NCI-H146 treated with DMSO at 0.1 percent for 48 hours (cell line): ENCODE data around the gene NDST1.

Experiments used
- DNase-seq: peaks from one replicate; lab custom pipeline; 2025; ENCODE audit not compliant: unreplicated experiment; lab: John Stamatoyannopoulos, UW

The NDST1 gene

GRCh38 chr5:150540615-150541396 is 32.9 kb downstream of the NDST1 start:
- DNase-seq: no peak

- no peak for DNase-seq
Observed at GRCh38 chr5:150541397-150541675, 33.4 kb downstream of the NDST1 start.

GRCh38 chr5:150541895-150542294 is 34.0 kb downstream of the NDST1 start:
- DNase-seq: no peak

GRCh38 chr5:150542933-150543445 is 35.1 kb downstream of the NDST1 start:
- DNase-seq: peak; percentile 4

- no peak for DNase-seq
Observed at GRCh38 chr5:150544611-150545219, 36.8 kb downstream of the NDST1 start.

- no peak for DNase-seq
Observed at GRCh38 chr5:150545246-150545645, 37.3 kb downstream of the NDST1 start.

- no peak for DNase-seq
Observed at GRCh38 chr5:150548123-150548522, 40.2 kb downstream of the NDST1 start.

GRCh38 chr5:150549735-150550134 is 41.8 kb downstream of the NDST1 start:
- no peak for DNase-seq

GRCh38 chr5:150550286-150550685 is 42.4 kb downstream of the NDST1 start:
- DNase-seq: no peak

- DNase-seq: no peak
Observed at GRCh38 chr5:150551066-150551465, 43.1 kb downstream of the NDST1 start.

GRCh38 chr5:150553402-150553801 is 45.5 kb downstream of the NDST1 start:
- DNase-seq: no peak

- DNase-seq: no peak
Observed at GRCh38 chr5:150553911-150554310, 46.0 kb downstream of the NDST1 start.

GRCh38 chr5:150554857-150555256 is 46.9 kb downstream of the NDST1 start:
- DNase-seq: no peak

GRCh38 chr5:150556106-150556505 is 48.2 kb downstream of the NDST1 start:
- DNase-seq: no peak

GRCh38 chr5:150556859-150557508 is 49.1 kb downstream of the NDST1 start:
- DNase-seq: no peak

- no peak for DNase-seq
Observed at GRCh38 chr5:150557509-150557872, 49.6 kb downstream of the NDST1 start.

GRCh38 chr5:150558088-150558621 is 50.2 kb downstream of the NDST1 start:
- DNase-seq: no peak

GRCh38 chr5:150559088-150559487 is 51.2 kb downstream of the NDST1 start:
- DNase-seq: no peak

- no peak for DNase-seq
Observed at GRCh38 chr5:150559701-150560100, 51.8 kb downstream of the NDST1 start.

GRCh38 chr5:150560401-150561191 is 52.7 kb downstream of the NDST1 start:
- peak; percentile 45 for DNase-seq

GRCh38 chr5:150561192-150561512 is 53.2 kb downstream of the NDST1 start:
- DNase-seq: no peak
